PC-3 (cell line): ENCODE measurements around the gene ANTXR2. TPM values are rescaled to one million over a fixed set of nuclear protein-coding genes. Genes with fewer than 3 reads are reported as not detected.

Experiments used
- ATAC-seq: fragments of 200-7000 bp; cut with Tn5 transposase; 2 replicates; pipeline ENCODE4 v1.9.1; 2020; ENCODE audit warnings: mild to moderate bottlenecking, moderate library complexity
- BruUV-seq: library from RNA; stranded (reverse); fragments of 400-500 nt; replicated peaks from 2 replicates; lab custom pipeline; 2021; lab: Mats Ljungman, UMichigan
- CTCF ChIA-PET: fragments of 300-600 bp; sonication (Branson Sonifier 250); formaldehyde crosslinking; loops from one replicate; lab custom pipeline; 2022; ENCODE audit warnings: antibody characterized with exemption; lab: Charles Lee
- POLR2A ChIA-PET: fragments of 300-600 bp; sonication (Branson Sonifier 250); formaldehyde crosslinking; loops from one replicate; lab custom pipeline; 2022; ENCODE audit warnings: antibody characterized with exemption; ENCODE audit not compliant: unreplicated experiment; lab: Charles Lee
- DNase-seq: peaks from one replicate; pipeline ENCODE4 v3.0.0-alpha.2; 2015
- H2AFZ ChIP-seq: fragments of 300-600 bp; sonication (generic); 2 replicates; pipeline ENCODE4 v1.6.0; 2016; ENCODE audit warnings: antibody characterized with exemption, low read length
- H3F3A ChIP-seq: fragments of 300-600 bp; sonication (generic); one replicate; pipeline ENCODE4 v1.6.0; 2017; ENCODE audit warnings: antibody characterized with exemption, low read length, control low read depth, mild to moderate bottlenecking; ENCODE audit not compliant: unreplicated experiment
- H3K27ac ChIP-seq: fragments of 300-600 bp; sonication (generic); 2 replicates; pipeline ENCODE4 v1.5.1; 2016; ENCODE audit warnings: mild to moderate bottlenecking, low read length
- H3K27me3 ChIP-seq: fragments of 300-600 bp; sonication (generic); 2 replicates; pipeline ENCODE4 v1.6.1; 2016; ENCODE audit warnings: low read length, mixed read lengths
- H3K36me3 ChIP-seq: fragments of 300-600 bp; sonication (generic); 2 replicates; pipeline ENCODE4 v1.6.1; 2016; ENCODE audit warnings: low read depth, mixed run types, low read length, mixed read lengths
- H3K4me1 ChIP-seq: fragments of 300-600 bp; sonication (generic); 2 replicates; pipeline ENCODE4 v1.5.1; 2016; ENCODE audit warnings: low read length; ENCODE audit not compliant: insufficient read depth
- H3K4me2 ChIP-seq: fragments of 300-600 bp; sonication (generic); 2 replicates; pipeline ENCODE4 v1.6.0; 2016; ENCODE audit warnings: low read length
- H3K4me3 ChIP-seq: fragments of 300-600 bp; sonication (generic); 2 replicates; pipeline ENCODE4 v1.5.1; 2016; ENCODE audit warnings: mild to moderate bottlenecking, low read length, mixed read lengths
- H3K79me2 ChIP-seq: fragments of 300-600 bp; sonication (generic); 2 replicates; pipeline ENCODE4 v1.6.1; 2017; ENCODE audit warnings: low read length, mixed read lengths
- H3K9ac ChIP-seq: fragments of 300-600 bp; sonication (generic); 2 replicates; pipeline ENCODE4 v1.6.0; 2016; ENCODE audit warnings: mild to moderate bottlenecking, low read length
- H3K9me2 ChIP-seq: fragments of 300-600 bp; sonication (generic); replicated peaks from 2 replicates; pipeline ENCODE4 v1.6.1; 2016; ENCODE audit warnings: mixed run types, low read length, mixed read lengths
- H3K9me3 ChIP-seq: fragments of 300-600 bp; sonication (generic); 2 replicates; pipeline ENCODE4 v1.6.1; 2016; ENCODE audit warnings: low read length, mixed read lengths
- H4K20me1 ChIP-seq: fragments of 300-600 bp; sonication (generic); 2 replicates; pipeline ENCODE4 v1.6.1; 2016; ENCODE audit warnings: low read length, mixed read lengths
- EZH2 ChIP-seq: fragments of 300-600 bp; sonication (generic); IDR thresholded peaks from one replicate; pipeline ENCODE4 v1.6.1; 2017; ENCODE audit warnings: antibody characterized with exemption, mild to moderate bottlenecking, low read length; ENCODE audit not compliant: unreplicated experiment
- EZH2phosphoT487 ChIP-seq: fragments of 300-600 bp; sonication (generic); IDR thresholded peaks from 2 replicates; pipeline ENCODE4 v1.6.1; 2018; ENCODE audit warnings: mild to moderate bottlenecking, antibody characterized with exemption, low read length, borderline replicate concordance
- intact Hi-C: fragments of 100-400 bp; cut with micrococcal nuclease; formaldehyde crosslinking; loops from 2 replicates; pipeline ENCODE4 v1.9.0; 2023
- total RNA-seq: library from RNA; depleted of rRNA; stranded (reverse); fragments of >200 nt; gene quantifications from 2 replicates; pipeline ENCODE4 v1.2.3, GENCODE V29; 2014
- TF ChIP-seq, protein P1 (sequence below): fragments of 300-600 bp; sonication (generic); conservative IDR thresholded peaks from 2 replicates; pipeline ENCODE4 v1.5.1; 2017; ENCODE audit warnings: antibody characterized with exemption, low read depth, mild to moderate bottlenecking, low read length

ANTXR2 gene
- total RNA-seq, 1 experiment from 2014 or later = 43.9 TPM

GRCh38 chr4:80113615-80114014 lies 40.6 kb upstream of the ANTXR2 start:
- Histone ChIP-seq H2AFZ (no peak overlapping the region), H3F3A (no peaks in the 10 kb centered on the region), H3K27ac (no peak overlapping the region), H3K4me1 (no peaks in the 10 kb centered on the region), H3K9ac (no peak overlapping the region), H3K79me2 (no peaks in the 10 kb centered on the region), H4K20me1 (no peaks in the 10 kb centered on the region), H3K4me3 (no peak overlapping the region), H3K4me2 (no peak overlapping the region), H3K36me3 (no peaks in the 10 kb centered on the region), H3K9me2 (no peaks in the 10 kb centered on the region), H3K9me3 (no peaks in the 10 kb centered on the region), H3K27me3 (no peaks in the 10 kb centered on the region)
- intact Hi-C loops = no loop called here
- DNase-seq = no peak
- TF ChIP-seq EZH2 = no peak
- no peak for ATAC-seq
- ChIA-PET POLR2A (no interaction called here), CTCF (no interaction called here)
- no TSS peak for BruUV-seq

- H3K27me3 ChIP-seq = no peaks in the 10 kb centered on the region
- no peak for DNase-seq
These were observed 39.2 kb upstream of the ANTXR2 start for GRCh38 chr4:80112236-80112635.

DNA sequence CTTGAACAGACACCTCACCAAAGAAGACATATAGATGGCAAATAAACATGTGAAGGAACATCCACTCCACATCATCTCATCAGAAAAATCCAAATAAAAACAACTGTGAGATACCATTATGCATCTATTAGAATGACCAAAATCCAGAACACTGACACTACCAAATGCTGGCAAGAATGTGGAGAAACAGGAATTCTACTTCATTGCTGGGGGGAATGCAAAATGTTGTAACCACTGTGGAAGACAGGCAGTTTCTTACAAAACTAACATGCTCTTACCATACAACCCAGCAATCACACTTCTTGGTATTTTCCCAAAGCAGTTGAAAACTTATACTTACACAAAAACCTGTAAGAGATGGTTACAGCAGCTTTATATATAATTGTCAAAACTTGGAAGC lies 38.2 kb upstream of the ANTXR2 start:
- no peak overlapping the region for H3K27ac ChIP-seq
- DNase-seq (no peak), ATAC-seq (no peak)
- BruUV-seq = no TSS peak
- ChIA-PET POLR2A (no interaction called here), CTCF (no interaction called here)
- H3K9me3 ChIP-seq = no peaks in the 10 kb centered on the region
- no peaks in the 10 kb centered on the region for H4K20me1 ChIP-seq
- H3K27me3 ChIP-seq = no peaks in the 10 kb centered on the region
- no peak overlapping the region for H2AFZ ChIP-seq
- TF ChIP-seq EZH2 (no peak), EZH2phosphoT487 (no peak)
- TF ChIP-seq, protein P1, sequence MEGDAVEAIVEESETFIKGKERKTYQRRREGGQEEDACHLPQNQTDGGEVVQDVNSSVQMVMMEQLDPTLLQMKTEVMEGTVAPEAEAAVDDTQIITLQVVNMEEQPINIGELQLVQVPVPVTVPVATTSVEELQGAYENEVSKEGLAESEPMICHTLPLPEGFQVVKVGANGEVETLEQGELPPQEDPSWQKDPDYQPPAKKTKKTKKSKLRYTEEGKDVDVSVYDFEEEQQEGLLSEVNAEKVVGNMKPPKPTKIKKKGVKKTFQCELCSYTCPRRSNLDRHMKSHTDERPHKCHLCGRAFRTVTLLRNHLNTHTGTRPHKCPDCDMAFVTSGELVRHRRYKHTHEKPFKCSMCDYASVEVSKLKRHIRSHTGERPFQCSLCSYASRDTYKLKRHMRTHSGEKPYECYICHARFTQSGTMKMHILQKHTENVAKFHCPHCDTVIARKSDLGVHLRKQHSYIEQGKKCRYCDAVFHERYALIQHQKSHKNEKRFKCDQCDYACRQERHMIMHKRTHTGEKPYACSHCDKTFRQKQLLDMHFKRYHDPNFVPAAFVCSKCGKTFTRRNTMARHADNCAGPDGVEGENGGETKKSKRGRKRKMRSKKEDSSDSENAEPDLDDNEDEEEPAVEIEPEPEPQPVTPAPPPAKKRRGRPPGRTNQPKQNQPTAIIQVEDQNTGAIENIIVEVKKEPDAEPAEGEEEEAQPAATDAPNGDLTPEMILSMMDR = no peak
- H3F3A ChIP-seq = no peaks in the 10 kb centered on the region
- no peak overlapping the region for H3K4me2 ChIP-seq
- no peaks in the 10 kb centered on the region; the same call in 1 of the 2 replicates for H3K36me3 ChIP-seq
- H3K9ac ChIP-seq = no peak overlapping the region
- H3K9me2 ChIP-seq = no peaks in the 10 kb centered on the region
- no peak overlapping the region for H3K4me3 ChIP-seq
- intact Hi-C loops = no loop called here
- H3K4me1 ChIP-seq = no peaks in the 10 kb centered on the region
- no peaks in the 10 kb centered on the region for H3K79me2 ChIP-seq

More at GRCh38 chr4:80112236-80112635, 39.2 kb upstream of the ANTXR2 start:
- Histone ChIP-seq H3F3A (no peaks in the 10 kb centered on the region), H3K4me1 (no peaks in the 10 kb centered on the region), H3K9ac (no peak overlapping the region), H3K4me2 (no peak overlapping the region), H4K20me1 (no peaks in the 10 kb centered on the region), H3K79me2 (no peaks in the 10 kb centered on the region), H3K9me2 (no peaks in the 10 kb centered on the region), H3K9me3 (no peaks in the 10 kb centered on the region), H3K27ac (no peak overlapping the region), H3K4me3 (no peak overlapping the region), H3K36me3 (no peaks in the 10 kb centered on the region; the same call in 1 of the 2 replicates), H2AFZ (no peak overlapping the region)
- intact Hi-C loops = no loop called here
- no TSS peak for BruUV-seq
- ChIA-PET POLR2A (no interaction called here), CTCF (no interaction called here)
- TF ChIP-seq EZH2phosphoT487 (no peak), EZH2 (no peak)
- TF ChIP-seq, protein P1 = no peak
- ATAC-seq = no peak
